ENCODE data around the gene CWF19L2. TPM values are rescaled to one million over a fixed set of nuclear protein-coding genes. Genes with fewer than 3 reads are reported as not detected.

CWF19L2 gene
- total RNA-seq, 1 experiment from 2014 or later, result 8.6 TPM

DNA sequence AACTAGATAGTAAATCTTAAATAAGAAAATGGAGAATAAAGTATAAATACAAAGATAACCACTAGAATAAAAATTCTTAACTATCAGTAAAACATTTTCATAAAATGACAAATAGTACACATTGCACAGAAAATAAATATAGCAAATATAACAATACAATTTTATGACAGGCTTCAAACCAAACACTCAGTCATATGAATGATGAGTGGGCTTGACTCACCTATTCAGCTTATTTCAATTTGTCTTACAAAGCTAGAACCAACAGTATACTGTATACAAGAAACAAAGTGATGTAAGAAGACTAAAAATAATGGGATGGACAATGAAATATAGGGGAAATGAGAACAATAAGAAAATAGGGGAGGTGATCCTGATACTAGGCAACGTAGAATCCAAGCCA lies 141.2 kb downstream of the CWF19L2 start:
- TF ChIP-seq EZH2phosphoT487 (IDR thresholded peaks at IDR 0.05; ENCODE audit: borderline replicate concordance, low read length), result no peak
- TF ChIP-seq, protein P1, sequence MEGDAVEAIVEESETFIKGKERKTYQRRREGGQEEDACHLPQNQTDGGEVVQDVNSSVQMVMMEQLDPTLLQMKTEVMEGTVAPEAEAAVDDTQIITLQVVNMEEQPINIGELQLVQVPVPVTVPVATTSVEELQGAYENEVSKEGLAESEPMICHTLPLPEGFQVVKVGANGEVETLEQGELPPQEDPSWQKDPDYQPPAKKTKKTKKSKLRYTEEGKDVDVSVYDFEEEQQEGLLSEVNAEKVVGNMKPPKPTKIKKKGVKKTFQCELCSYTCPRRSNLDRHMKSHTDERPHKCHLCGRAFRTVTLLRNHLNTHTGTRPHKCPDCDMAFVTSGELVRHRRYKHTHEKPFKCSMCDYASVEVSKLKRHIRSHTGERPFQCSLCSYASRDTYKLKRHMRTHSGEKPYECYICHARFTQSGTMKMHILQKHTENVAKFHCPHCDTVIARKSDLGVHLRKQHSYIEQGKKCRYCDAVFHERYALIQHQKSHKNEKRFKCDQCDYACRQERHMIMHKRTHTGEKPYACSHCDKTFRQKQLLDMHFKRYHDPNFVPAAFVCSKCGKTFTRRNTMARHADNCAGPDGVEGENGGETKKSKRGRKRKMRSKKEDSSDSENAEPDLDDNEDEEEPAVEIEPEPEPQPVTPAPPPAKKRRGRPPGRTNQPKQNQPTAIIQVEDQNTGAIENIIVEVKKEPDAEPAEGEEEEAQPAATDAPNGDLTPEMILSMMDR (conservative IDR thresholded peaks at IDR 0.05; ENCODE audit: low read depth, low read length), result no peak
- no peak for TF ChIP-seq EZH2 (IDR thresholded peaks at IDR 0.05; ENCODE audit: low read length, unreplicated experiment)
- H3K9ac ChIP-seq (ENCODE audit: low read length), result no peak overlapping the region
- no peaks in the 10 kb centered on the region for H3K9me2 ChIP-seq (replicated peaks; ENCODE audit: low read length)
- H3K4me3 ChIP-seq (ENCODE audit: low read length), result no peak overlapping the region
- H3F3A ChIP-seq (ENCODE audit: low read length, unreplicated experiment), result no peaks in the 10 kb centered on the region
- no peaks in the 10 kb centered on the region for H3K79me2 ChIP-seq (ENCODE audit: low read length)
- no peak overlapping the region for H2AFZ ChIP-seq (ENCODE audit: low read length)
- H3K27ac ChIP-seq (ENCODE audit: low read length), result peak overlapping the region; percentile 18; the same call in 1 of the 2 replicates
- H3K9me3 ChIP-seq (ENCODE audit: low read length), result no peaks in the 10 kb centered on the region
- no peaks in the 10 kb centered on the region; the same call in 1 of the 2 replicates for H3K4me1 ChIP-seq (ENCODE audit: insufficient read depth, low read length)
- DNase-seq (peak; percentile 61), ATAC-seq (peak; percentile 98)
- no peak overlapping the region for H3K4me2 ChIP-seq (ENCODE audit: low read length)
- no peaks in the 10 kb centered on the region for H3K27me3 ChIP-seq (ENCODE audit: low read length)
- intact Hi-C loops (cut with micrococcal nuclease), result no loop called here
- no peaks in the 10 kb centered on the region for H4K20me1 ChIP-seq (ENCODE audit: low read length)
- ChIA-PET CTCF (no interaction called here), POLR2A (ENCODE audit: unreplicated experiment) (no interaction called here)
- no TSS peak for BruUV-seq (replicated peaks)
- H3K36me3 ChIP-seq (ENCODE audit: low read depth, low read length), result 0 out of 2 replicates have a peak, but pooled peaks cover 5% of the 10 kb centered on the region

DNA sequence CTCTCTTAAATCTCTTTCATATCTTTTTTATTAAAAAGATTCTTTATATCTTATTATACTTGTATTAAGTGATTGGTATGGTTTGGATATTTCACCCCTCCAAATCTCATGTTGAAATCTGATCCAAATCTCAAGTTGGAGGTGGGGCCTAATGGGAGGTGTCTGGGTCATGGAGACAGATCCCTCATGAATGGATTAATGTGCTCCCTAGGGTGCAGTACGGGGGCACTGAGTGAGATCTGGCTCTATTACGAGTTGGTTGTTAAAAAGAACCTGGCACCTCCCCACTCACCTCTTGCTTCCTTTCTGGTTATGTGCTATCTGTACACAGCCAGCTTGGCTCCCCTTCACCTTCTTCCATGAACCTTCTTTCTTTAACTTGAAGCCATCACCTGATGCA lies 149.6 kb downstream of the CWF19L2 start:
- intact Hi-C loops (cut with micrococcal nuclease), result no loop called here
- TF ChIP-seq, protein P1 (conservative IDR thresholded peaks at IDR 0.05; ENCODE audit: low read depth, low read length), result no peak
- TF ChIP-seq EZH2phosphoT487 (IDR thresholded peaks at IDR 0.05; ENCODE audit: borderline replicate concordance, low read length) (no peak), EZH2 (IDR thresholded peaks at IDR 0.05; ENCODE audit: low read length, unreplicated experiment) (no peak)
- no peaks in the 10 kb centered on the region for H3F3A ChIP-seq (ENCODE audit: low read length, unreplicated experiment)

GRCh38 chr11:107301878-107302277 lies 155.7 kb downstream of the CWF19L2 start:
- Histone ChIP-seq H4K20me1 (ENCODE audit: low read length) (no peaks in the 10 kb centered on the region), H2AFZ (ENCODE audit: low read length) (no peak overlapping the region), H3K4me2 (ENCODE audit: low read length) (no peak overlapping the region), H3K79me2 (ENCODE audit: low read length) (no peaks in the 10 kb centered on the region), H3K9me3 (ENCODE audit: low read length) (no peaks in the 10 kb centered on the region), H3F3A (ENCODE audit: low read length, unreplicated experiment) (no peaks in the 10 kb centered on the region), H3K27me3 (ENCODE audit: low read length) (no peaks in the 10 kb centered on the region), H3K27ac (ENCODE audit: low read length) (no peak overlapping the region), H3K4me3 (ENCODE audit: low read length) (no peak overlapping the region), H3K9me2 (replicated peaks; ENCODE audit: low read length) (no peaks in the 10 kb centered on the region), H3K36me3 (ENCODE audit: low read depth, low read length) (no peaks in the 10 kb centered on the region), H3K9ac (ENCODE audit: low read length) (no peak overlapping the region), H3K4me1 (ENCODE audit: insufficient read depth, low read length) (peaks cover 9% of the 10 kb centered on the region; the same call in 1 of the 2 replicates)
- ChIA-PET CTCF (interaction anchor here (0.5 kb wide), 1 partner anchor 266 kb away, joined by 4 read pairs; no protein-coding TSS in a partner anchor), POLR2A (ENCODE audit: unreplicated experiment) (no interaction called here)
- BruUV-seq (replicated peaks), result no TSS peak
- TF ChIP-seq EZH2phosphoT487 (IDR thresholded peaks at IDR 0.05; ENCODE audit: borderline replicate concordance, low read length) (no peak), EZH2 (IDR thresholded peaks at IDR 0.05; ENCODE audit: low read length, unreplicated experiment) (no peak)
- TF ChIP-seq, protein P1 (conservative IDR thresholded peaks at IDR 0.05; ENCODE audit: low read depth, low read length), result no peak
- ATAC-seq (peak; percentile 27; the same call in 1 of the 2 replicates), DNase-seq (peak; percentile 60)
- intact Hi-C loops (cut with micrococcal nuclease), result no loop called here

More for the DNA sequence above, 149.6 kb downstream of the CWF19L2 start:
- no peaks in the 10 kb centered on the region for H3K4me1 ChIP-seq (ENCODE audit: insufficient read depth, low read length)
- no peaks in the 10 kb centered on the region for H3K9me2 ChIP-seq (replicated peaks; ENCODE audit: low read length)
- CTCF ChIA-PET, result no interaction called here
- POLR2A ChIA-PET (ENCODE audit: unreplicated experiment), result no interaction called here
- H3K27me3 ChIP-seq (ENCODE audit: low read length), result no peaks in the 10 kb centered on the region
- no peak overlapping the region for H2AFZ ChIP-seq (ENCODE audit: low read length)
- no peak overlapping the region for H3K27ac ChIP-seq (ENCODE audit: low read length)
- DNase-seq, result no peak
- no peak overlapping the region for H3K4me2 ChIP-seq (ENCODE audit: low read length)
- no TSS peak for BruUV-seq (replicated peaks)
- no peak overlapping the region for H3K9ac ChIP-seq (ENCODE audit: low read length)
- no peaks in the 10 kb centered on the region for H3K9me3 ChIP-seq (ENCODE audit: low read length)
- no peaks in the 10 kb centered on the region for H4K20me1 ChIP-seq (ENCODE audit: low read length)
- H3K79me2 ChIP-seq (ENCODE audit: low read length), result no peaks in the 10 kb centered on the region
- H3K36me3 ChIP-seq (ENCODE audit: low read depth, low read length), result no peaks in the 10 kb centered on the region
- H3K4me3 ChIP-seq (ENCODE audit: low read length), result no peak overlapping the region
- no peak for ATAC-seq

Measured in PC-3 (cell line).